NT2/D1 (cell line): ENCODE data around the gene MED28.

Experiments used
- DNase-seq: peaks from one replicate; pipeline ENCODE4 v3.0.0-alpha.2; 2011; ENCODE audit warnings: low read depth, low spot score
- H3K27me3 ChIP-seq: 2 replicates; pipeline ENCODE4 v1.6.0; 2011; ENCODE audit warnings: mild to moderate bottlenecking; ENCODE audit not compliant: insufficient read length, insufficient read depth
- H3K36me3 ChIP-seq: 2 replicates; pipeline ENCODE4 v1.6.1; 2011; ENCODE audit warnings: mild to moderate bottlenecking, low read length, mixed read lengths; ENCODE audit not compliant: insufficient read depth, insufficient read length
- H3K4me1 ChIP-seq: 2 replicates; pipeline ENCODE4 v1.5.1; 2011; ENCODE audit not compliant: insufficient read depth, insufficient read length
- H3K4me3 ChIP-seq: 2 replicates; pipeline ENCODE4 v1.5.1; 2011; ENCODE audit warnings: low read depth; ENCODE audit not compliant: insufficient read length
- H3K9ac ChIP-seq: 2 replicates; pipeline ENCODE4 v1.6.0; 2011; ENCODE audit warnings: low read depth; ENCODE audit not compliant: insufficient read length
- H3K9me3 ChIP-seq: 2 replicates; pipeline ENCODE4 v1.5.1; 2011; ENCODE audit warnings: mild to moderate bottlenecking, low read length; ENCODE audit not compliant: insufficient read depth
- SUZ12 ChIP-seq: IDR thresholded peaks from 2 replicates; pipeline ENCODE4 v1.6.1; 2011; ENCODE audit not compliant: insufficient read length, insufficient read depth; ENCODE audit errors: extremely low read depth
- YY1 ChIP-seq: IDR thresholded peaks from 2 replicates; pipeline ENCODE4 v1.6.1; 2011; ENCODE audit not compliant: insufficient read length, insufficient read depth
- ZNF274 ChIP-seq: IDR thresholded peaks from 2 replicates; pipeline ENCODE4 v1.6.1; 2011; ENCODE audit warnings: mild to moderate bottlenecking, low read depth, low read length

The MED28 gene

GRCh38 chr4:17667653-17668201 lies 53.3 kb downstream of the MED28 start:
- no peak for DNase-seq
- Histone ChIP-seq H3K4me1 (peaks cover 3% of the 10 kb centered on the region), H3K36me3 (no peaks in the 10 kb centered on the region), H3K9ac (no peak overlapping the region), H3K27me3 (no peaks in the 10 kb centered on the region), H3K9me3 (no peaks in the 10 kb centered on the region), H3K4me3 (no peak overlapping the region)
- TF ChIP-seq YY1, result no peak
- no peak for TF ChIP-seq SUZ12

- TF ChIP-seq YY1 (no peak), ZNF274 (no peak), SUZ12 (no peak)
- Histone ChIP-seq H3K4me3 (no peak overlapping the region), H3K27me3 (no peaks in the 10 kb centered on the region), H3K9ac (no peak overlapping the region), H3K36me3 (no peaks in the 10 kb centered on the region), H3K4me1 (peaks cover 3% of the 10 kb centered on the region), H3K9me3 (no peaks in the 10 kb centered on the region)
- DNase-seq, result no peak
Measured at GRCh38 chr4:17670423-17670822, 56.0 kb downstream of the MED28 start.

DNA sequence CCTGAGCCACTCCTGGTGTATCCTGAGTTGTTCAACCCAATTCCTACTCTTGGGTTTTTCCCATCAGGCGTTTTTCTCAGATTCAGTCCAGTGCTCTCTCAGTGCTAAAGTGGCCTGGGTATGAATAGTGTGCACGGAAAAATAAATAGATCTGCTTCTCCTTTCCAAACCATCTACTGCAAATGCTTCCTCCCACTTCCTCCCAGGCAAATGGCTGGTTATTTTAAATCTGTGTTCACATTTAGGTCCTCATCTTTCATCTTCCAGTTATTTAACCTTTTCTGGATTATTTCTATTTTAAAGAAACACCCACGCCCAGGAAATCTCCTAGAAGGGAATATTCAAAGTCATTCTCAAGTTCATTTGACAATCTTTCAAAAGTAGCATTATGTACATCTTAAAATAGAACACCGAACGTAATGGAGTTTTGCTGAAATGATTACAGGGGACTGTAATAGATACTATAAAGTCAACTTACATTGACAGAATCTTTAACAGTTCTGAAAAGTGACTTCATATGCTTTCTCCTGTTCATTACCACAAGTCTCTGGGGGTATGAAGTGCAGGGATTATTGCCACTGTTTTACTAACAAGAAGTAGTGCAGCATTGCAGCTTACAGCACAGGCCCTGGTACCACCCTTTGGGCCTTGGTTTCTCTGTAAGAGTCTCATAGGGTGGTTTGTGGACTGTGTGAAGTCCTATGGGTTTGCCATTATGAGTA lies 66.3 kb downstream of the MED28 start:
- no peak for DNase-seq
- Histone ChIP-seq H3K36me3 (no peaks in the 10 kb centered on the region), H3K4me1 (no peaks in the 10 kb centered on the region), H3K9ac (no peak overlapping the region), H3K9me3 (no peaks in the 10 kb centered on the region), H3K4me3 (no peak overlapping the region), H3K27me3 (no peaks in the 10 kb centered on the region)
- no peak for TF ChIP-seq SUZ12
- TF ChIP-seq YY1, result no peak
- TF ChIP-seq ZNF274, result no peak

GRCh38 chr4:17681281-17682221 lies 67.1 kb downstream of the MED28 start:
- no peak for DNase-seq
- H3K27me3 ChIP-seq, result no peaks in the 10 kb centered on the region
- TF ChIP-seq YY1 (no peak), SUZ12 (no peak), ZNF274 (no peak)
- no peaks in the 10 kb centered on the region for H3K36me3 ChIP-seq
- H3K9ac ChIP-seq, result no peak overlapping the region
- H3K9me3 ChIP-seq, result no peaks in the 10 kb centered on the region
- H3K4me3 ChIP-seq, result no peak overlapping the region
- H3K4me1 ChIP-seq, result no peaks in the 10 kb centered on the region

DNA sequence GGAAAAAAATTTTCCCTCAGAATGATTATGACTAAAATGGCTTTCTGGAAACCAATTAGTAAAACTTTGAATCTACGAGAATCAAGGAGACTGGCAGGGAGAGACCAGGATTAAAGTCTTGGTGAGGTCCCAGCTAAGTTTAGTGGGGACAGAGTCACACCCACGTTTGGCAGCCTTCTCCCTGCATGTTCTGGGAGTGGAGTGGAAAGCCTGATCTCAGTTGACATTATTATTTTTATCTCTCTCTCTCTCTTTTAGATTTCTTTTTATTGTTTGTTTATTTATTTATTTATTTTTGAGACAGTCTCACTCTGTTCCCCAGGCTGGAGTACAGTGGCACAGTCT lies 67.8 kb downstream of the MED28 start:
- no peak overlapping the region for H3K9ac ChIP-seq

More for the DNA sequence above, 67.8 kb downstream of the MED28 start:
- no peak for TF ChIP-seq YY1
- no peak for TF ChIP-seq SUZ12
- TF ChIP-seq ZNF274, result no peak
- Histone ChIP-seq H3K36me3 (no peaks in the 10 kb centered on the region), H3K4me3 (no peak overlapping the region), H3K27me3 (no peaks in the 10 kb centered on the region), H3K9me3 (no peaks in the 10 kb centered on the region), H3K4me1 (no peaks in the 10 kb centered on the region)
- no peak for DNase-seq
